ENCODE results near the gene DLGAP1. TPM values are rescaled to one million over a fixed set of nuclear protein-coding genes. Genes with fewer than 3 reads are reported as not detected.

The DLGAP1 gene
- polyA plus RNA-seq, 6 donors from 2014 or later: 0.32 TPM; not detected in 5

- no peak overlapping the region for H3K4me3 Mint-ChIP-seq
These were observed 554.8 kb downstream of the DLGAP1 start for GRCh38 chr18:3900327-3900726.

GRCh38 chr18:3898861-3899613 is 556.1 kb downstream of the DLGAP1 start:
- no peak for ATAC-seq (ENCODE audit: low read depth in 2 of 2)
- no peak for DNase-seq
- Mint-ChIP-seq H3K36me3 (no peaks in the 10 kb centered on the region), H3K27me3 (peaks cover 0 to 16% (median 7%) of the 10 kb centered on the region in 3 donors), H3K4me3 (no peak overlapping the region), H3K9me3 (peaks cover 0 to 5% (median 0%) of the 10 kb centered on the region in 7 donors), H3K4me1 (no peaks in the 10 kb centered on the region), H3K27ac (no peak overlapping the region)

More at GRCh38 chr18:3900327-3900726, 554.8 kb downstream of the DLGAP1 start:
- no peaks in the 10 kb centered on the region for H3K4me1 Mint-ChIP-seq
- no peaks in the 10 kb centered on the region for H3K36me3 Mint-ChIP-seq
- ATAC-seq (ENCODE audit: low read depth in 2 of 2) (no peak), DNase-seq (no peak)
- H3K9me3 Mint-ChIP-seq: peaks cover 0 to 5% (median 0%) of the 10 kb centered on the region in 7 donors
- no peak overlapping the region for H3K27ac Mint-ChIP-seq
- peaks cover 0 to 16% (median 7%) of the 10 kb centered on the region in 3 donors for H3K27me3 Mint-ChIP-seq

- ATAC-seq (ENCODE audit: low read depth in 2 of 2): no peak
- Mint-ChIP-seq H3K36me3 (no peaks in the 10 kb centered on the region), H3K27ac (no peak overlapping the region), H3K4me1 (no peaks in the 10 kb centered on the region), H3K27me3 (peaks cover 0 to 3% (median 3%) of the 10 kb centered on the region in 3 donors), H3K9me3 (peaks cover 0 to 2% (median 0%) of the 10 kb centered on the region in 7 donors), H3K4me3 (no peak overlapping the region)
- no peak for DNase-seq
These were observed 563.0 kb downstream of the DLGAP1 start for GRCh38 chr18:3892152-3892551.

- no peak overlapping the region for H3K4me3 Mint-ChIP-seq
- peaks cover 8 to 10% (median 9%) of the 10 kb centered on the region in 3 donors for H3K27me3 Mint-ChIP-seq
- H3K9me3 Mint-ChIP-seq: peaks cover 0 to 2% (median 0%) of the 10 kb centered on the region in 7 donors
These were observed 563.9 kb downstream of the DLGAP1 start for GRCh38 chr18:3891245-3891644.

GRCh38 chr18:3889803-3890202 is 565.3 kb downstream of the DLGAP1 start:
- peaks cover 9 to 10% (median 10%) of the 10 kb centered on the region in 3 donors for H3K27me3 Mint-ChIP-seq
- H3K4me3 Mint-ChIP-seq: no peak overlapping the region
- ATAC-seq (ENCODE audit: low read depth in 2 of 2): no peak
- no peak overlapping the region for H3K27ac Mint-ChIP-seq
- H3K36me3 Mint-ChIP-seq: no peaks in the 10 kb centered on the region
- H3K9me3 Mint-ChIP-seq: peaks cover 0 to 2% (median 0%) of the 10 kb centered on the region in 7 donors
- no peaks in the 10 kb centered on the region for H3K4me1 Mint-ChIP-seq
- no peak for DNase-seq

More at GRCh38 chr18:3891245-3891644, 563.9 kb downstream of the DLGAP1 start:
- H3K4me1 Mint-ChIP-seq: no peaks in the 10 kb centered on the region
- no peak overlapping the region for H3K27ac Mint-ChIP-seq
- ATAC-seq (ENCODE audit: low read depth in 2 of 2): no peak
- no peaks in the 10 kb centered on the region for H3K36me3 Mint-ChIP-seq
- DNase-seq: no peak

GRCh38 chr18:3889121-3889520 is 566.0 kb downstream of the DLGAP1 start:
- peak overlapping the region in 1 of 8 donors; percentile 31 for H3K4me3 Mint-ChIP-seq
- no peaks in the 10 kb centered on the region for H3K36me3 Mint-ChIP-seq
- H3K27me3 Mint-ChIP-seq: peaks cover 9 to 10% (median 10%) of the 10 kb centered on the region in 3 donors
- peak overlapping the region in 1 of 6 donors; percentile 49 for H3K27ac Mint-ChIP-seq
- H3K9me3 Mint-ChIP-seq: peaks cover 0 to 2% (median 0%) of the 10 kb centered on the region in 7 donors
- DNase-seq (no peak), ATAC-seq (ENCODE audit: low read depth in 2 of 2) (no peak)
- no peaks in the 10 kb centered on the region for H3K4me1 Mint-ChIP-seq

- H3K9me3 Mint-ChIP-seq: peaks cover 0 to 2% (median 0%) of the 10 kb centered on the region in 7 donors
- H3K27ac Mint-ChIP-seq: no peak overlapping the region
- H3K4me3 Mint-ChIP-seq: no peak overlapping the region
- no peaks in the 10 kb centered on the region for H3K4me1 Mint-ChIP-seq
- H3K27me3 Mint-ChIP-seq: peaks cover 10 to 21% (median 15%) of the 10 kb centered on the region in 3 donors
- ATAC-seq (ENCODE audit: low read depth in 2 of 2): no peak
- DNase-seq: no peak
- H3K36me3 Mint-ChIP-seq: no peaks in the 10 kb centered on the region
These were observed 568.4 kb downstream of the DLGAP1 start for GRCh38 chr18:3886575-3887322.

- Mint-ChIP-seq H3K9me3 (no peaks in the 10 kb centered on the region), H3K36me3 (no peaks in the 10 kb centered on the region), H3K27ac (no peak overlapping the region), H3K27me3 (peaks cover 10 to 25% (median 15%) of the 10 kb centered on the region in 3 donors), H3K4me3 (no peak overlapping the region), H3K4me1 (no peaks in the 10 kb centered on the region)
- ATAC-seq (ENCODE audit: low read depth in 2 of 2) (no peak), DNase-seq (no peak)
These were observed 569.8 kb downstream of the DLGAP1 start for GRCh38 chr18:3885209-3885792.

- Mint-ChIP-seq H3K27ac (no peak overlapping the region), H3K36me3 (no peaks in the 10 kb centered on the region), H3K9me3 (no peaks in the 10 kb centered on the region), H3K4me1 (no peaks in the 10 kb centered on the region), H3K27me3 (peaks cover 8 to 18% (median 16%) of the 10 kb centered on the region in 3 donors), H3K4me3 (no peak overlapping the region)
- no peak for DNase-seq
- no peak for ATAC-seq (ENCODE audit: low read depth in 2 of 2)
These were observed 575.3 kb downstream of the DLGAP1 start for GRCh38 chr18:3879836-3880120.

- Mint-ChIP-seq H3K27ac (no peak overlapping the region), H3K4me1 (no peaks in the 10 kb centered on the region), H3K4me3 (no peak overlapping the region), H3K27me3 (peaks cover 10 to 20% (median 16%) of the 10 kb centered on the region in 3 donors), H3K9me3 (no peaks in the 10 kb centered on the region), H3K36me3 (no peaks in the 10 kb centered on the region)
- DNase-seq: no peak
- ATAC-seq (ENCODE audit: low read depth in 2 of 2): no peak
These were observed 575.8 kb downstream of the DLGAP1 start for GRCh38 chr18:3879114-3879835.

GRCh38 chr18:3878401-3878800 is 576.7 kb downstream of the DLGAP1 start:
- H3K36me3 Mint-ChIP-seq: no peaks in the 10 kb centered on the region
- no peak overlapping the region for H3K27ac Mint-ChIP-seq
- H3K9me3 Mint-ChIP-seq: no peaks in the 10 kb centered on the region
- H3K27me3 Mint-ChIP-seq: peaks cover 16 to 22% (median 18%) of the 10 kb centered on the region in 3 donors
- ATAC-seq (ENCODE audit: low read depth in 2 of 2) (no peak), DNase-seq (no peak)
- H3K4me1 Mint-ChIP-seq: no peaks in the 10 kb centered on the region
- no peak overlapping the region for H3K4me3 Mint-ChIP-seq

GRCh38 chr18:3877678-3878077 is 577.4 kb downstream of the DLGAP1 start:
- Mint-ChIP-seq H3K4me1 (no peaks in the 10 kb centered on the region), H3K27ac (no peak overlapping the region), H3K27me3 (peaks cover 18 to 26% (median 20%) of the 10 kb centered on the region in 3 donors), H3K36me3 (no peaks in the 10 kb centered on the region), H3K9me3 (no peaks in the 10 kb centered on the region), H3K4me3 (no peak overlapping the region)
- no peak for DNase-seq
- ATAC-seq (ENCODE audit: low read depth in 2 of 2): no peak

GRCh38 chr18:3875961-3876360 is 579.1 kb downstream of the DLGAP1 start:
- DNase-seq: no peak
- Mint-ChIP-seq H3K27me3 (peaks cover 15 to 34% (median 24%) of the 10 kb centered on the region in 3 donors), H3K9me3 (no peaks in the 10 kb centered on the region), H3K36me3 (no peaks in the 10 kb centered on the region), H3K27ac (no peak overlapping the region), H3K4me1 (no peaks in the 10 kb centered on the region), H3K4me3 (no peak overlapping the region)
- no peak for ATAC-seq (ENCODE audit: low read depth in 2 of 2)
